Activated T-cell treated with anti-CD3 and anti-CD28 coated beads, Interleukin-2, amount 50 U/mL, for 48 hours (primary cell): Measurements from ENCODE around the gene ACKR4.
A peak's percentile ranks its signal among the peaks of the same experiment; 100 is the strongest.
"Not testable (repeated sequence)": the region's sequence is repeated elsewhere in the genome, so short reads cannot be mapped to it uniquely, and the experiment has no call there.

Experiments used
- DNase-seq, 2 experiments: peaks; one replicate each; pipeline ENCODE4 v3.0.0-alpha.2; 2020

The ACKR4 gene

GRCh38 chr3:132596816-132597433 is at the start of gene ACKR4:
ACKR4 (plus strand) TSS chr3:132597270; CDS start chr3:132600398, 3,128 bp downstream.
- DNase-seq = no peak

GRCh38 chr3:132549169-132549568 is 47.9 kb upstream of the ACKR4 start:
- no peak for DNase-seq

GRCh38 chr3:132549890-132550578 is 47.0 kb upstream of the ACKR4 start:
- peak; percentile 38 to 42 for DNase-seq

GRCh38 chr3:132550579-132551305 is 46.3 kb upstream of the ACKR4 start:
- no peak for DNase-seq

GRCh38 chr3:132553826-132554225 is 43.2 kb upstream of the ACKR4 start:
- DNase-seq = no peak

GRCh38 chr3:132554437-132554836 is 42.6 kb upstream of the ACKR4 start:
- DNase-seq = no peak

GRCh38 chr3:132555306-132556035 is 41.6 kb upstream of the ACKR4 start:
- DNase-seq = no peak

GRCh38 chr3:132556036-132556386 is 41.1 kb upstream of the ACKR4 start:
- not testable (repeated sequence) for DNase-seq

- DNase-seq = no peak
These were observed 40.4 kb upstream of the ACKR4 start for GRCh38 chr3:132556508-132557159.

GRCh38 chr3:132561003-132561402 is 36.1 kb upstream of the ACKR4 start:
- no peak for DNase-seq

- DNase-seq = no peak
These were observed 33.5 kb upstream of the ACKR4 start for GRCh38 chr3:132563420-132564069.

GRCh38 chr3:132564070-132564465 is 33.0 kb upstream of the ACKR4 start:
- no peak for DNase-seq

GRCh38 chr3:132568422-132568821 is 28.6 kb upstream of the ACKR4 start:
- no peak for DNase-seq

- DNase-seq = no peak
These were observed 27.9 kb upstream of the ACKR4 start for GRCh38 chr3:132569153-132569552.

- DNase-seq = no peak
These were observed 27.5 kb upstream of the ACKR4 start for GRCh38 chr3:132569580-132569979.

GRCh38 chr3:132570016-132570415 is 27.1 kb upstream of the ACKR4 start:
- DNase-seq = no peak

- DNase-seq = no peak
These were observed 23.3 kb upstream of the ACKR4 start for GRCh38 chr3:132573797-132574211.

GRCh38 chr3:132587401-132587800 is 9.7 kb upstream of the ACKR4 start:
- DNase-seq = no peak

- no peak for DNase-seq
These were observed 4.9 kb upstream of the ACKR4 start for GRCh38 chr3:132592216-132592615.

GRCh38 chr3:132593241-132593946 is 3.7 kb upstream of the ACKR4 start:
- DNase-seq = no peak

GRCh38 chr3:132593947-132594323 is 3.1 kb upstream of the ACKR4 start:
- no peak for DNase-seq

GRCh38 chr3:132594498-132594897 is 2.6 kb upstream of the ACKR4 start:
- no peak for DNase-seq
